Dendritic cell treated with granulocyte-macrophage colony-stimulating factor and Interleukin-4, amounts not matched to agents 40 ng/mL and 50 ng/mL, for 4 days (primary cell): ENCODE measurements around the gene ERP27.

ENCODE experiments used
- H3K27ac Mint-ChIP-seq: one replicate; pipeline ENCODE4 v1.8.0; 2022; ENCODE audit warnings: mild to moderate bottlenecking, mixed read lengths
- H3K27me3 Mint-ChIP-seq: one replicate; pipeline ENCODE4 v1.8.0; 2022; ENCODE audit warnings: mild to moderate bottlenecking, mixed read lengths
- H3K36me3 Mint-ChIP-seq: one replicate; pipeline ENCODE4 v1.8.0; 2022; ENCODE audit warnings: low read depth, mixed read lengths
- H3K4me1 Mint-ChIP-seq: one replicate; pipeline ENCODE4 v1.8.0; 2022; ENCODE audit warnings: low read depth, mixed read lengths
- H3K4me3 Mint-ChIP-seq: one replicate; pipeline ENCODE4 v1.8.0; 2022; ENCODE audit warnings: mild to moderate bottlenecking, moderate library complexity, mixed read lengths
- H3K9me3 Mint-ChIP-seq: one replicate; pipeline ENCODE4 v1.8.0; 2022; ENCODE audit warnings: mixed read lengths
- intact Hi-C: fragments of 100-400 bp; cut with micrococcal nuclease; formaldehyde crosslinking; loops from one replicate; pipeline ENCODE4 v1.15.0; 2022

The ERP27 gene

GRCh38 chr12:14937689-14938088 lies 648 bp downstream of the ERP27 start:
- intact Hi-C loops = loop anchor here (5.0 kb wide), 1 partner anchor 60 kb away; no protein-coding TSS in a partner anchor
- H3K4me3 Mint-ChIP-seq = no peak overlapping the region
- no peak overlapping the region for H3K27ac Mint-ChIP-seq
- peaks cover 78% of the 10 kb centered on the region for H3K36me3 Mint-ChIP-seq
- H3K27me3 Mint-ChIP-seq = no peaks in the 10 kb centered on the region
- H3K4me1 Mint-ChIP-seq = peaks cover 29% of the 10 kb centered on the region
- H3K9me3 Mint-ChIP-seq = no peaks in the 10 kb centered on the region

GRCh38 chr12:14937014-14937413 lies 1.3 kb downstream of the ERP27 start:
- Mint-ChIP-seq H3K27ac (no peak overlapping the region), H3K27me3 (no peaks in the 10 kb centered on the region), H3K4me3 (no peak overlapping the region), H3K4me1 (peaks cover 23% of the 10 kb centered on the region), H3K36me3 (peaks cover 78% of the 10 kb centered on the region), H3K9me3 (no peaks in the 10 kb centered on the region)
- intact Hi-C loops = loop anchor here (5.0 kb wide), 1 partner anchor 60 kb away; no protein-coding TSS in a partner anchor

- no peak overlapping the region for H3K27ac Mint-ChIP-seq
- H3K36me3 Mint-ChIP-seq = peaks cover 76% of the 10 kb centered on the region
- no peaks in the 10 kb centered on the region for H3K27me3 Mint-ChIP-seq
- no peak overlapping the region for H3K4me3 Mint-ChIP-seq
- intact Hi-C loops = loop anchor here (5.0 kb wide), 1 partner anchor 61 kb away; no protein-coding TSS in a partner anchor
- peaks cover 20% of the 10 kb centered on the region for H3K4me1 Mint-ChIP-seq
- no peaks in the 10 kb centered on the region for H3K9me3 Mint-ChIP-seq
Observed at GRCh38 chr12:14936224-14936861, 2.0 kb downstream of the ERP27 start.

GRCh38 chr12:14935031-14935430 lies 3.3 kb downstream of the ERP27 start:
- Mint-ChIP-seq H3K36me3 (peaks cover 64% of the 10 kb centered on the region), H3K4me3 (no peak overlapping the region)

GRCh38 chr12:14934511-14934910 lies 3.8 kb downstream of the ERP27 start:
- H3K4me3 Mint-ChIP-seq = no peak overlapping the region
- no peak overlapping the region for H3K27ac Mint-ChIP-seq
- H3K27me3 Mint-ChIP-seq = no peaks in the 10 kb centered on the region
- intact Hi-C loops = no loop called here
- H3K4me1 Mint-ChIP-seq = peaks cover 5% of the 10 kb centered on the region
- H3K36me3 Mint-ChIP-seq = peaks cover 59% of the 10 kb centered on the region
- H3K9me3 Mint-ChIP-seq = no peaks in the 10 kb centered on the region

More at GRCh38 chr12:14935031-14935430, 3.3 kb downstream of the ERP27 start:
- Mint-ChIP-seq H3K27ac (no peak overlapping the region), H3K9me3 (no peaks in the 10 kb centered on the region), H3K4me1 (peaks cover 10% of the 10 kb centered on the region), H3K27me3 (no peaks in the 10 kb centered on the region)
- intact Hi-C loops = loop anchor here (5.0 kb wide), 1 partner anchor 62 kb away; no protein-coding TSS in a partner anchor

- H3K9me3 Mint-ChIP-seq = no peaks in the 10 kb centered on the region
- peaks cover 59% of the 10 kb centered on the region for H3K36me3 Mint-ChIP-seq
- intact Hi-C loops = no loop called here
- H3K27me3 Mint-ChIP-seq = no peaks in the 10 kb centered on the region
- no peak overlapping the region for H3K4me3 Mint-ChIP-seq
- H3K27ac Mint-ChIP-seq = no peak overlapping the region
- H3K4me1 Mint-ChIP-seq = no peaks in the 10 kb centered on the region
Observed at GRCh38 chr12:14931791-14932560, 6.4 kb downstream of the ERP27 start.

- Mint-ChIP-seq H3K4me3 (no peak overlapping the region), H3K27ac (no peak overlapping the region), H3K36me3 (peaks cover 56% of the 10 kb centered on the region), H3K27me3 (no peaks in the 10 kb centered on the region), H3K4me1 (no peaks in the 10 kb centered on the region), H3K9me3 (no peaks in the 10 kb centered on the region)
- intact Hi-C loops = no loop called here
Observed at GRCh38 chr12:14931359-14931758, 7.0 kb downstream of the ERP27 start.

GRCh38 chr12:14930299-14930698 lies 8.0 kb downstream of the ERP27 start:
- intact Hi-C loops = no loop called here
- peaks cover 50% of the 10 kb centered on the region for H3K36me3 Mint-ChIP-seq

GRCh38 chr12:14928931-14929330 lies 9.4 kb downstream of the ERP27 start:
- H3K4me3 Mint-ChIP-seq = no peak overlapping the region
- H3K36me3 Mint-ChIP-seq = peaks cover 41% of the 10 kb centered on the region
- H3K4me1 Mint-ChIP-seq = peaks cover 4% of the 10 kb centered on the region
- no peaks in the 10 kb centered on the region for H3K9me3 Mint-ChIP-seq
- intact Hi-C loops = no loop called here
- no peak overlapping the region for H3K27ac Mint-ChIP-seq
- no peaks in the 10 kb centered on the region for H3K27me3 Mint-ChIP-seq

More at GRCh38 chr12:14930299-14930698, 8.0 kb downstream of the ERP27 start:
- Mint-ChIP-seq H3K9me3 (no peaks in the 10 kb centered on the region), H3K27me3 (no peaks in the 10 kb centered on the region), H3K4me3 (no peak overlapping the region), H3K27ac (no peak overlapping the region), H3K4me1 (no peaks in the 10 kb centered on the region)

- peaks cover 25% of the 10 kb centered on the region for H3K36me3 Mint-ChIP-seq
Observed at GRCh38 chr12:14927267-14927666, 11.1 kb downstream of the ERP27 start.

GRCh38 chr12:14924541-14924940 lies 13.8 kb downstream of the ERP27 start:
- intact Hi-C loops = no loop called here
- Mint-ChIP-seq H3K4me3 (no peak overlapping the region), H3K27me3 (no peaks in the 10 kb centered on the region), H3K36me3 (peaks cover 32% of the 10 kb centered on the region), H3K27ac (no peak overlapping the region), H3K9me3 (no peaks in the 10 kb centered on the region), H3K4me1 (peaks cover 17% of the 10 kb centered on the region)

More at GRCh38 chr12:14927267-14927666, 11.1 kb downstream of the ERP27 start:
- Mint-ChIP-seq H3K9me3 (no peaks in the 10 kb centered on the region), H3K4me3 (no peak overlapping the region), H3K27me3 (no peaks in the 10 kb centered on the region), H3K27ac (no peak overlapping the region), H3K4me1 (peaks cover 8% of the 10 kb centered on the region)
- intact Hi-C loops = no loop called here

GRCh38 chr12:14923944-14924343 lies 14.4 kb downstream of the ERP27 start:
- Mint-ChIP-seq H3K9me3 (no peaks in the 10 kb centered on the region), H3K4me1 (peaks cover 17% of the 10 kb centered on the region), H3K36me3 (peaks cover 36% of the 10 kb centered on the region)

GRCh38 chr12:14921218-14921617 lies 17.1 kb downstream of the ERP27 start:
- intact Hi-C loops = no loop called here
- H3K4me3 Mint-ChIP-seq = no peak overlapping the region
- peaks cover 50% of the 10 kb centered on the region for H3K36me3 Mint-ChIP-seq
- H3K4me1 Mint-ChIP-seq = peaks cover 17% of the 10 kb centered on the region
- H3K9me3 Mint-ChIP-seq = no peaks in the 10 kb centered on the region
- H3K27ac Mint-ChIP-seq = no peak overlapping the region
- H3K27me3 Mint-ChIP-seq = no peaks in the 10 kb centered on the region

More at GRCh38 chr12:14923944-14924343, 14.4 kb downstream of the ERP27 start:
- H3K4me3 Mint-ChIP-seq = no peak overlapping the region
- no peak overlapping the region for H3K27ac Mint-ChIP-seq
- intact Hi-C loops = no loop called here
- H3K27me3 Mint-ChIP-seq = no peaks in the 10 kb centered on the region

GRCh38 chr12:14920475-14921126 lies 17.7 kb downstream of the ERP27 start:
- Mint-ChIP-seq H3K4me3 (no peak overlapping the region), H3K27ac (no peak overlapping the region), H3K36me3 (peaks cover 55% of the 10 kb centered on the region), H3K4me1 (peaks cover 17% of the 10 kb centered on the region), H3K27me3 (no peaks in the 10 kb centered on the region), H3K9me3 (no peaks in the 10 kb centered on the region)
- intact Hi-C loops = no loop called here
